Left hindlimb (tissue), 1 donor: Measurements from ENCODE around the gene NRL.

ENCODE experiments used
- DNase-seq: peaks from one replicate; pipeline ENCODE4 v3.0.0-alpha.2; 2018

The NRL gene

DNA sequence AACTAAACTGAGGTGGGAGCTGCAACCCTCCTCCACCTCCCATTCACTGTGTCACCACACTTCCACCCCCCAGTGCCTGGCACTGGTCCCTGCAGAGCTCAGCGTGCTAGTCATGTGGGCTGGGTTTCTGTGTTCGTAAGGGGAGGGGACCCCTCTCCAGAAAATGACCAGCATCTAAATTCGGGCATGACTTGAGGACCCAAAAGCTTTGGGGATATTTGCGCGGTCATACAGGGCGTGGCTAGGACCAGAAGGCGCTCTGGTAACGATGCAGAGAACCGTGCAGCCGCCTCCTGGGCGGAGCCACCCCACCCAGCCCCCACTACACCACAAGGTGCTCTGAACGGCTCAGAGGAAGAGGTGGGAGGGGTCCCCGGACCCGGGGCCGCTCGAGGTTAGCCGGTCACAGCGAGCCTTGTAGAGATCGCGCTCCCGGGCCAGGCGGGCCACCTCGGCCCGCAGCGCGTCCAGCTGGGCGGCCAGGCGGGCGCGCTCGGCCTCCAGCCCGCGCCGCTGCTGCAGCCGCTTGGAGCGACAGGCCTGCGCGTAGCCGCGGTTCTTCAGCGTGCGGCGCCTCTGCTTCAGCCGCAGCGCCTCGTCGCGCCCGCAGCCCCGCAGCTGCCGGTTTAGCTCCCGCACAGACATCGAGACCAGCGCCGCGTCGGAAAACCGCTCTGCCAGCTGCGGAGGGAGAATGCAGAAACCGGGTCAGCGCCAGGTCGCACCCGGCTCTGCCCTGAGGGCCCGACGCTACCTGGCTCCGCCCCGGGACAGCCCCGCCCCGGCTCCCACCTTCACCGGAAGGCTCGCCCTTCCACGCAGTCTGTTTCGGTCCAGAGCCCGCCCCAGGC lies 33.6 kb downstream of the NRL start:
- DNase-seq, result no peak

DNA sequence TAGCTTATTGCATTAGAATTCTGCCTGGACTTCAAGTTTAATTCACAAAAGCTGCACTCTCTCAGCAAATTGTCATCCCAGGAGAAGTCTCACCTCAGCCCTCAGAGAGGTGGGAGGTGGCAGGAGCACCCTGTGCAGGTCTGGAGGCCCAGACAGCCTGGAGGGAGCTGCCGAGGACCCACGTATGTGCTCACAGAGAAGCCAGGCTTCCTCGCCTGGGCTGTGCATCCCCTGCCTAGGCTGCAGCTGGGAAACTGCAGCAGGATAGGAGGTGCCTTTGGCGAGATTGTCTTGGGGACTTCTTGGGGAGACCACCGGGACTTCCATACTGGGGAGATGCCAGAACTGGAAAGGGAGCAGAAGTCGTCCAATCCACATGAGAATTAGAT lies 34.6 kb downstream of the NRL start:
- DNase-seq, result no peak

DNA sequence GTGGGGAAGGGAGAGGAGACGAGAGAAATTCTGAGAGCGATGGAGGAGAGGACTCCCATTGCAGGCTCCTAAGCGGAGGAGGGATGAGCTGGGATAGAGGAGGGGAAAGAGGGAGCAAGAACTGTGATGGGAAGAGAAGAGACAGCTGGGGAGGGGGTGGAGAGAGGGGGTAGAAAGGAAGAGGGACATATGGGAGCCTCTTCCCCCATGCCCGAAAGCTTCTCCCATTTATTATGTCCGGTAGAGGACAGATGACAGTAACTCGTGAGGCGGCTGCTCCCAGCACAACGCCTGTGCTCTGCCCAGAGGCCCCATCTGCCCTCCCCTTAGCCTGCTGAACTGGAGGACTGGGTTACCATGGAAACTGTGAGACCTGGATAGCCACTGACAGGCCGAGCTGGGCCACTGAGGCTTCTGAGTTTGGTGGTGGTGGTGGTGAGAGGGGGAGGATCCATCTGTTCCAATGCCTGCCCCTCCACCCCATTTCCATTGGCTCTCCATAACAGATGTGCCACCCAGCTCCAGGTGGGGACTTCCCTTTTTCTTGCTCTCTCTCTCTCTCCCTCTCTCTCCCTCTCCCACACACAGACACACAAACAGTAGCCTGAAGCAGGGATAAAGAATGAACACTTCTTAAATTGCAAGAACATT lies 35.1 kb downstream of the NRL start:
- no peak for DNase-seq

- no peak for DNase-seq
These were observed 36.6 kb downstream of the NRL start for GRCh38 chr14:24078146-24078545.

DNA sequence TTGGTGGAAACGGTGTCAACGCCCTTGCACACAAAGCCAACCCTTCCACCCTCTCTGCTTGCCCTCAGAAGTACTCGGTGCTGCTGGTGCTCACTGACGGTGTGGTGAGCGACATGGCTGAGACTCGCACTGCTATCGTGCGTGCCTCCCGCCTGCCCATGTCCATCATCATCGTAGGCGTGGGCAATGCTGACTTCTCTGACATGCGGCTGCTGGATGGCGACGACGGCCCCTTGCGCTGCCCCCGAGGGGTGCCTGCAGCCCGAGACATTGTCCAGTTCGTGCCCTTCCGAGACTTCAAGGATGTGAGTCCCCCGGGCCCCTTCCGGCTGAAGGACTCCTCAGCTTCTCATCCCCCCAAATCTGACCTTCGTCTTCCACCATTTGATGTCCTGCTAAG lies 37.7 kb downstream of the NRL start:
- no peak for DNase-seq

GRCh38 chr14:24076302-24076601 lies 38.5 kb downstream of the NRL start:
- DNase-seq, result no peak

DNA sequence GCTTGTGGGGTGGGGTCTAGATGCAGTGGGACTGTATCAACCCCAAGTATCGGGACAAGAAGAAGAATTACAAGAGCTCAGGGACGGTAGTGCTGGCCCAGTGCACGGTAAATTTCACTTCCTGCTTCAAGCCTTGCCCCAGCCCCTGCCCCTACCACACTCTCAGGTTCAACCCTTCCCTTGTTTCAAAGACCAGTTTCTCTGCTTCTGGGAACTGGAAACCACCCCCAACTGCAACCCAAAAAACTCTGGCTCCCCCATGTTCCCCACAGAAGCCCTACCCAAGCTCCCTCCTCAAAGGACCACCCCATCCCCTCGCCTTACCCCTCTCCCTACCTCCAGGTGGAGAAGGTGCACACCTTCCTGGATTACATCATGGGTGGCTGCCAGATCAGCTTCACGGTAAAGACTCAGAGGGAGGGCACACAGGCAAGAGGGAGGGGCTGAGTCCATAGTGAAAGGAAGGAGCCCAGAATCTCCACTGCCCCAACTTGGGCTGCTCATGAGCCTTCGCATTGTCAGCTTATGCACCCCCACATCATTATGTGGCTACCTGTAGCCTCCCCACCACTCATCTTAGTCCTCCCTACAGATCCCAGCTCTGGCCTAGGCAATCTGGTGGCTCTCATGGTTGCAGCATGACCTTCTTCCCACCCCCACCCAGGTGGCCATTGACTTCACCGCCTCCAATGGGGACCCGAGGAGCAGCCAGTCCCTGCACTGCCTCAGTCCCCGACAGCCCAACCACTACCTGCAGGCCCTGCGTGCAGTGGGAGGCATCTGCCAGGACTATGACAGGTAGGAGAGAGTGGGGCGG lies 39.1 kb downstream of the NRL start:
- no peak for DNase-seq

DNA sequence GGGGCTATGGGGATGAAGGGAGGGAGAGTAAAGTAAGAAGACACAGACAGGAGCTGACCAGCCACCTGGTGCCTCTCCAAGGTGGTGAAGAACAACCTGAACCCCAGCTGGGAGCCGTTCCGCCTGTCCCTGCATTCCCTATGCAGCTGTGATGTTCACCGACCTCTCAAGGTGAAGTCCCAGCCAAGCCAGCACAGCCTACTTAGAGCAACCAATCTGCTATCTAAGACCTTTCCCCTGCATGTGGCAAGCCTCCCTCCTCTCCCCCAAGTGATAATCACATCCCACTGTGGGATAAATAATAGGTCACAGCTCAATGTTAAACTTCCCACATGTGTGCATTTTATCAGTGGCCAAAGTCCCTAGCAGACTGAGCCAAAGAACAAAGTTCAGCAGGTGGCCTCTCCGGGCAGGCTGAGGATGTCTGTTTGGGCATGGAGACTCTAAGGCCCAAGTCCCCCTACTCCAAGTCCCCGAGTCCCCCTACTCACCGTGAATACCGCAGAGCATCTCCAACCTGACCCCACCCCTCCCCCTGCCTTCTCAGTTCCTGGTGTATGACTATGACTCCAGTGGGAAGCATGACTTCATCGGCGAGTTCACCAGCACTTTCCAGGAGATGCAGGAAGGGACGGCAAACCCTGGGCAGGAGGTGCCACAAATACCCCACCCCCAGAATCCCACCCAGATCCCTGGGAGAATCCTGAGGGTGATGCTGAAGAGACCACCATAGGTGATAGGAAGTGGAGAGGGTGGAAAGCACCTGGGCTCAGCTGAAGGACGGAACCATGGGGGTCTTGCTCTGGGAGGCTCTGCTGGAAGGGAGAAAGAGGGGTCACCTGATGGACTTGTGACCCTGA lies 39.9 kb downstream of the NRL start:
- DNase-seq, result no peak

- DNase-seq, result no peak
These were observed 41.6 kb downstream of the NRL start for GRCh38 chr14:24072881-24073877.

DNA sequence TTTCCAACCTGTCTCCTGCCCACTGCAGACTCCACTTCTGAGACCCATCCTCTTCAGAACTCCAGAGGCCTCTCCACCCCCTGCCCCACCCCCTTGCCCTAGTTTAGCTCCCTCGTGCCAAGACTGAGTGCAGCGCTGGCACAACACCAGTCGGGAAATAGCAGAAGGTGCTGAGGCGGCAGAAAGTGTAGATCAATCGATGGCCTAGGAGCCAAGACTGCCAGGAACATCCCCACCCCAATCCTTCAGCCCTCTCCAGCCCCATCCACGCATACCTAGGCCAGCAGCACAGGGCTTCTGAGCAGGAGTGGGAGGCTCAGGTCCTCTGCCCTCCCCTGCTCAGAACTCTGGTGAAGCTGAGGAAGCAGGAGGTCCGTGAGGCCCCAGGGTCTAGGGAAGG lies 42.3 kb downstream of the NRL start:
- DNase-seq, result no peak

GRCh38 chr14:24071836-24072430 lies 42.8 kb downstream of the NRL start:
- DNase-seq, result no peak

DNA sequence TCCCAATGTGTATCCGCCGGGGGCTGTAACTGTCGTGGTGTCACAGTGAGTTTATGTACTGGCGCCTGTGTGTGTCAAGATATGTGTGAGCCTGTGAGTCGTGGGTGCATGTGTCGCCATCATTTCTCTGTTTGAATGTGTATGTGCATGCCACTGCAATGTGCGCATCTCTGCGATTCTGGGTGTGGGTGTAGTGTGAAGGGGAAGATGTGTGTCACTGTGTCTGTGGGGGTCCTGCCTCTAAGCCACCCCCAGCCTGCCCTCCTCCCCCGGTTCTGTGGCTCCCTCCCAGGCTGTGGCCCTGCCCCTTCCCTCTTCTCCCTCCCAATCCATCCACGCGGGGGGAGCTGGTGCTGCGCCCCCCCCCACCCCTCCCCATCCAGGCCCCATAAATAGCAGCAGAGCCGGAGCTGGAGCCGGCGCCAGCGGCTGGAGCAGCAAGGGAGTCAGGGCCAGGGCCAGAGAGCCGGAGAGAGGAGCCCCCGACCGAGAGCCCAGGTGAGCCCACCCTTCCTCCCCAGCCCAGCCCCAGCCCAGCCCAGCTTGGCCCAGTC lies 43.5 kb downstream of the NRL start, which contains the start of gene CPNE6:
CPNE6 (plus strand) TSS at position 419 of the 554 bp plus-strand sequence. CDS start 1,375 bp downstream, outside the sequence.
- no peak for DNase-seq

- no peak for DNase-seq
These were observed 44.2 kb downstream of the NRL start for GRCh38 chr14:24070285-24071143.

DNA sequence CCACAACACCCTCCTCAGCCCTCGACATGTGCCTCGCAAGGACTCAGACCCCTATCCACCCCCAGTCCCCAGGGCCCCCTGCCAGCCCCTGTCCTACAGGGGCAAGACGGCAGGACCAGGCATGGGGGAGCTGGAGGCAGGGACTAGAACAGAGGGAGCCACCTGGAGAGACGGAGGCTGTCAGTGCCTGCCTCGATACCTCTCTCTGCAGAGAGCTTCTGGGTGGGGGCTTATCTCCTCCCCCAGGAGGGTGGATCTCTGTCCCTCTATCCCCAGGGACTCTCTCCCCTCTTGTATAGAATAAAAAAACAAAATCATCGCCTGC lies 45.4 kb downstream of the NRL start:
- no peak for DNase-seq

DNA sequence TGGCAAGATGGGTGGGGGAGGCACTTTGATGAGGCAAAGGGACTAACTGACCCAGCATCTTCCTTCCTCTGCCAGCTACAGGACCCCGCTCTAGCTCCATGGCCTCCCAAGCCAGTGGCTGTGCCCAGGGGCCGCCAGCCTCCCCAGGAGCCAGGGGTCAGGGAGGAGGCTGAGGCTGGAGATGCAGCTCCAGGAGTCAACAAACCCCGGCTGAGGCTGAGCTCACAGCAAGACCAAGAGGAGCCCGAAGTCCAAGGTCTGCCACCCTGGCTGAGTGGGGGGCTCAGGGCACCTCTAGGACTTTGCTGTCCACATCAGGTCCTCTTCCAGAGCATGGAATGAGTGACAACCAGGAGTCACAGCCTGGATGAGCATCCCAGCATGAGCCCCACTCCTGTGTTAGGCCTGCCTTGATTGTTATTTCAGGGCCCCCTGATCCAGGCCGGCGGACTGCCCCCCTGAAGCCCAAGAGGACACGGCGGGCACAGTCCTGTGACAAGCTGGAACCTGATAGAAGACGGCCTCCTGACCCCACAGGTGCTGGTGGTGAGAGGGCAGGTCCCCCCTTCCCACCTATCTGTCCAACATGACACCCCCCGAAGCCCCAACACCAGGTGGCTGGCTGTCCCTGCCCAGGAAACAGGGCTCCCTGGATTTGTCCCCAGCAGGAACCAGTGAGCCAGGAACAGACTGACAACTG lies 45.9 kb downstream of the NRL start:
- no peak for DNase-seq

DNA sequence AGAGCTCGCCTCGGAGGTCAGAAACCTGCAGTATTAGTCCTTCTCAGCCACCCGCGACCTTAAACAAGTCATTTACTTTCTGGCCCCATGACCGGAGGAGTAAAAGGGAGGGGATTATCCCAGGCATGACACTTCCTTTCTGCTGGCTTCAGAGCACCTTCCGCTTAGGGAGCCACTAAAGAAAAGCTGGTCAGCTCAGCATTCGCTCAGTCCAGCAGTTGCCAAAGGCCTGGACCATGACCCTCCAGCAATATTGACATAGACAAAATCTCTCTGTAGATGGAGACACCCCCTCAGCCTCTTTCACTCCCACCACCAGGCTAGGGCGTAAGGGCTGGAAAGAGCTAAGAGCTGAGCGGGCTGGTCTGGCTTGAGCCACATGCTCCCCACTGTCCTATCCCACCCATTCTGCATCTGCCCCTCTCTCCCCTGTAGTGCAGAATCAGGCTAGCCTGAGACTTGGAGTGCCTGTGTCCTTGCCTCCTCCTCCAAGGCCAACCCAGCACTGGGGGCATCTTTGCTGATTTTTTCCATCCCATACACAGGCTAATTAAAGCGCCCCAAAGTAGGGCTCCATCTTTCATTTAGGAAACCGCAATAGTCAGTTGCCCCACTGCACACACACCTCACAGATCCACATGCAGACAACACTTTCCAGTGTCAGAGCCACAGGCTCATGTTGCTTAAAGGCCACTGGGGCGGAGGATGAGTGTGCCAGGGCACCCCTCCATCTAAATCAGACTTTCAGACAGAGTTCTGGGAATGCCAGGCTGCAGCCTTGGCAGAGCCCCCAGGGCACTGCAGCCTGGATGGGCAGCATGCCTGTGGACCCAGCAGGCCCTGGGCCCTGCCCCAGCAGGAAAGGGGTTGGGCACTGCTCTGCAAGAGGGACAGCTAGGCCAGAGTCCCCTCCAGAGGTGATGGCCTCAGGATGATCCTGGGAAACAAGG lies 47.3 kb downstream of the NRL start:
- no peak for DNase-seq

- DNase-seq, result no peak
These were observed 48.1 kb downstream of the NRL start for GRCh38 chr14:24066496-24067132.
